ENCODE results near the gene RNF214.

GRCh38 chr11:117284053-117284452, 51.6 kb downstream of the RNF214 start:
- TF ChIP-seq CTCF (IDR thresholded peaks at IDR 0.05) (no peak), POLR2AphosphoS5 (IDR thresholded peaks at IDR 0.05) (no peak), POLR2A (IDR thresholded peaks at IDR 0.05) (no peak)
